Mammary epithelial cell (primary cell): ENCODE data around the gene PGAM5.

Experiments used
- CTCF ChIP-seq, 2 donors: IDR thresholded peaks in 1 of 2; conservative IDR thresholded peaks in 1 of 2; 2 replicates each; pipeline ENCODE4 v1.5.1; 2011 to 2012; ENCODE audit warnings: inconsistent platforms in 2 of 2, low read length in 2 of 2, mild to moderate bottlenecking in 2 of 2, control low read depth in 1 of 2, low read depth in 1 of 2; ENCODE audit not compliant: insufficient read depth in 1 of 2; ENCODE audit errors: extremely low read depth in 1 of 2
- EZH2 ChIP-seq: IDR thresholded peaks from 2 replicates; pipeline ENCODE4 v1.6.1; 2012; ENCODE audit warnings: low read length, inconsistent platforms, borderline replicate concordance

- TF ChIP-seq CTCF (conservative IDR thresholded peaks at IDR 0.05 in 1 of 2, IDR thresholded peaks at IDR 0.05 in 1 of 2; ENCODE audit: extremely low read depth in 1 of 2, insufficient read depth in 1 of 2, low read depth in 1 of 2, low read length in 2 of 2) = no peak
- TF ChIP-seq EZH2 = no peak
Measured at GRCh38 chr12:132707241-132707640, 3.4 kb upstream of the PGAM5 start.
